ENCODE measurements around the gene HECW1. TPM values are rescaled to one million over a fixed set of nuclear protein-coding genes. Genes with fewer than 3 reads are reported as not detected.
"Not testable (repeated sequence)": the region's sequence is repeated elsewhere in the genome, so short reads cannot be mapped to it uniquely, and the experiment has no call there.

HECW1 gene
- 0.43 TPM for polyA plus RNA-seq (2013, experiment 1 of 4)
- 0.44 TPM for polyA plus RNA-seq (2013, experiment 2 of 4)
- polyA plus RNA-seq (2013, experiment 3 of 4): 0.16 TPM
- polyA plus RNA-seq (2013, experiment 4 of 4): 0.24 TPM

DNA sequence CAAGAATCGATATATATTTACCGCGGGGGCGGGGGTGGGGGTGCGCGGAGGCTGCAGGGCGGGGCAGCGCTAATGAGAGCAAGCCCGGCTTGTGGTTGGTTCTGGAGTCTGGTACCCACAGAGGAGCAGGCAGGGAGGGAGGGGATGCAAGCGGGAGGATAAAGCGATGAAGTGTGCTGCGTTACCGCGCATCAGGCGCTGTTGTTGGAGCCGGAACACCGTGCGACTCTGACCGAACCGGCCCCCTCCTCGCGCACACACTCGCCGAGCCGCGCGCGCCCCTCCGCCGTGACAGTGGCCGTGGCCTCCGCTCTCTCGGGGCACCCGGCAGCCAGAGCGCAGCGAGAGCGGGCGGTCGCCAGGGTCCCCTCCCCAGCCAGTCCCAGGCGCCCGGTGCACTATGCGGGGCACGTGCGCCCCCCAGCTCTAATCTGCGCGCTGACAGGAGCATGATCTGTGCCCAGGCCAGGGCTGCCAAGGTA, at the start of gene HECW1:
TSS of gene HECW1 (plus strand) at position 189 of the 482 bp plus-strand sequence. CDS start 131,259 bp downstream, outside the sequence.
- no peaks in the 10 kb centered on the region for H3K36me3 ChIP-seq (ENCODE audit: control insufficient read depth, insufficient read depth, low read length)
- 1% methylated on average over 46 of the region's 46 CpGs for WGBS, 2 experiments
- no peak within 1 kb of the TSS for H3K27ac ChIP-seq (ENCODE audit: insufficient read depth, low read depth, low read length, poor library complexity, severe bottlenecking)
- peak within 1 kb of the TSS; percentile 53 for H3K4me3 ChIP-seq (ENCODE audit: insufficient read depth, low read depth, low read length)
- no peaks in the 10 kb centered on the region for H3K9me3 ChIP-seq (ENCODE audit: control insufficient read depth, low read length)
- peaks cover 57% of the 10 kb centered on the region for H3K27me3 ChIP-seq (ENCODE audit: control insufficient read depth, insufficient read depth, low read length, poor library complexity, severe bottlenecking)
- peaks cover 3% of the 10 kb centered on the region for H3K4me1 ChIP-seq (ENCODE audit: control insufficient read depth, insufficient read depth, low read length)

DNA sequence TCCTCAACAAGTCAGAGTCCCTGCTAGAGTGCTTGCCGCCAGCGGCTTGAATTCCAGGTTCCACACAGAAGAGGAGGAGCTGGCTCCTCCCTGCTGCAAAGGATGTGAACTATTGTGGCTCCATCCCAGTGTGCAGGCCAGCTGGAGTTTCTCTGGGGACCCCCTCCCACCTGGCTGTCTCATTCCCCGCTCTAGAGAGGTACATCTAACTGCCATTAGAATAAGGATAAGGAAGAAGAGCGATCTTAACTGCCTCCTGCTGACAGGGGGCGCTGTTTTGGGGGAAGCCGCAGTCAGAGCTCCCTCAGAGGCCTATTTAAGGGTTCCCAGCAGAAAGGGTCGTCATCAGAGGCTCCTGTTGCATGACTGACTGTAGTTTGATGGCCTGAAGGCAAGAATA, 40.8 kb upstream of the HECW1 start:
- Histone ChIP-seq H3K36me3 (ENCODE audit: control insufficient read depth, insufficient read depth, low read length) (no peaks in the 10 kb centered on the region), H3K4me1 (ENCODE audit: control insufficient read depth, insufficient read depth, low read length) (no peaks in the 10 kb centered on the region), H3K4me3 (ENCODE audit: insufficient read depth, low read depth, low read length) (no peak overlapping the region), H3K27ac (ENCODE audit: insufficient read depth, low read depth, low read length, poor library complexity, severe bottlenecking) (no peak overlapping the region), H3K9me3 (ENCODE audit: control insufficient read depth, low read length) (no peaks in the 10 kb centered on the region), H3K27me3 (ENCODE audit: control insufficient read depth, insufficient read depth, low read length, poor library complexity, severe bottlenecking) (no peaks in the 10 kb centered on the region)
- 32 to 41% methylated on average over 7 of the region's 7 CpGs for WGBS, 2 experiments

DNA sequence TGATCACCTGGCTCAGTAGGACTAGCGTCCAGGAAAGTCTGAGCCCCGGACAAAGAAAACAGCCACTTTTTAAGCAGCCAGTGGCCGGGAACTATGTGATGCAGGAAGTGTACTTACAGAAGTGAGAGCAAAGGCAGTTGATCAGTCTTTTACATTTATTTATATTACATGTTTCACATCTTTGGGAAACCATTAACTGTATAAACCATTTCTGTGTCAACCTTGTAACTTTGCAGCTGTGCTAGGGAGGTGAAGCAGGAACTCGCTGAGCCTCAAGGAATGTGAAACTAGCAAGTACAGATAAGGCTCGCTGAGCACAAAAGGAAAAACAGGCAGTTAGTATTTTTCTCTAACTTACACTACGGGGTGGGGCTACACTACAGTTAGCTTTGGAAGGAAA, 39.9 kb upstream of the HECW1 start:
- Histone ChIP-seq H3K27ac (ENCODE audit: insufficient read depth, low read depth, low read length, poor library complexity, severe bottlenecking) (no peak overlapping the region), H3K4me1 (ENCODE audit: control insufficient read depth, insufficient read depth, low read length) (no peaks in the 10 kb centered on the region), H3K4me3 (ENCODE audit: insufficient read depth, low read depth, low read length) (no peak overlapping the region), H3K9me3 (ENCODE audit: control insufficient read depth, low read length) (no peaks in the 10 kb centered on the region), H3K27me3 (ENCODE audit: control insufficient read depth, insufficient read depth, low read length, poor library complexity, severe bottlenecking) (no peaks in the 10 kb centered on the region), H3K36me3 (ENCODE audit: control insufficient read depth, insufficient read depth, low read length) (no peaks in the 10 kb centered on the region)
- WGBS, 2 experiments: 92 to 95% methylated on average over 5 to 6 of the region's 6 CpGs

DNA sequence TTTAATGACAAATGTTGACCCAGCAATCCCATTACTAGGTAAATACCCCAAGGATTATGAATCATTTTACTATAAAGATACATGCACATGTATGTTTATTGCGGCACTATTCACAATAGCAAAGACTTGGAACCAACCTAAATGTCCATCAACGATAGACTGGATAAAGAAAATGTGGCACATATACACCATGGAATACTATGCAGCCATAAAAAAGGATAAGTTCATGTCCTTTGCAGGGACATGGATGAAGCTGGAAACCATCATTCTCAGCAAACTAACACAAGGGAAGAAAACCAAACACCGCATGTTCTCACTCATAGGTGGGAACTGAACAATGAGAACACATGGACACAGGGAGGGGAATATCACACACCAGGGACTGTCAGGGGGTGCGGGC, 38.6 kb upstream of the HECW1 start:
- H3K27me3 ChIP-seq (ENCODE audit: control insufficient read depth, insufficient read depth, low read length, poor library complexity, severe bottlenecking): not testable (repeated sequence)
- WGBS, 2 experiments: 87 to 98% methylated on average over 2 to 3 of the region's 4 CpGs

DNA sequence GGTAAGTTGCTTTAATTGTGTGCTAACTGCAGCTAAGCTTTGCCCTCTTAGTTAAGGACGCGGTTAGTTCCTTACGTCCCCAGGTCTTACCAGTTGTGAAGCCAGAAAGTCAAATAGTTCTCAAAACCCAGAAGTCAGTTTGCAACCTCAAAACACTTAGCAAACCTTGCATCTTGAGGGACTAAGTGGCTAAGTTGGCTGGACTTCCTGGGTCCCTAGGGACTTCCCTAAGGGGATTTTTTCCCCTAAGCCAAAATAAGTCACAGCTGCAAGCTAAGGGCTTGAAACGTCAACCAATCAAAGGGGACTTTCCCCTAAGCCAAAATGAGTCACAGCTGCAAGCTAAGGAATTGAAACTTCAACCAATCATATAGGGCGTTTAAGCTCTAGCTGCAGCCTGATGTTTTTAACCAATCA, 36.2 kb upstream of the HECW1 start:
- Histone ChIP-seq H3K4me3 (ENCODE audit: insufficient read depth, low read depth, low read length) (no peak overlapping the region), H3K27me3 (ENCODE audit: control insufficient read depth, insufficient read depth, low read length, poor library complexity, severe bottlenecking) (no peaks in the 10 kb centered on the region), H3K27ac (ENCODE audit: insufficient read depth, low read depth, low read length, poor library complexity, severe bottlenecking) (no peak overlapping the region), H3K4me1 (ENCODE audit: control insufficient read depth, insufficient read depth, low read length) (no peaks in the 10 kb centered on the region), H3K9me3 (ENCODE audit: control insufficient read depth, low read length) (no peaks in the 10 kb centered on the region), H3K36me3 (ENCODE audit: control insufficient read depth, insufficient read depth, low read length) (no peaks in the 10 kb centered on the region)
- 88 to 95% methylated on average over 5 of the region's 5 CpGs for WGBS, 2 experiments

More for the DNA sequence above, 38.6 kb upstream of the HECW1 start:
- not testable (repeated sequence) for H3K36me3 ChIP-seq (ENCODE audit: control insufficient read depth, insufficient read depth, low read length); H3K27ac ChIP-seq (ENCODE audit: insufficient read depth, low read depth, low read length, poor library complexity, severe bottlenecking); H3K9me3 ChIP-seq (ENCODE audit: control insufficient read depth, low read length); H3K4me3 ChIP-seq (ENCODE audit: insufficient read depth, low read depth, low read length); H3K4me1 ChIP-seq (ENCODE audit: control insufficient read depth, insufficient read depth, low read length)

DNA sequence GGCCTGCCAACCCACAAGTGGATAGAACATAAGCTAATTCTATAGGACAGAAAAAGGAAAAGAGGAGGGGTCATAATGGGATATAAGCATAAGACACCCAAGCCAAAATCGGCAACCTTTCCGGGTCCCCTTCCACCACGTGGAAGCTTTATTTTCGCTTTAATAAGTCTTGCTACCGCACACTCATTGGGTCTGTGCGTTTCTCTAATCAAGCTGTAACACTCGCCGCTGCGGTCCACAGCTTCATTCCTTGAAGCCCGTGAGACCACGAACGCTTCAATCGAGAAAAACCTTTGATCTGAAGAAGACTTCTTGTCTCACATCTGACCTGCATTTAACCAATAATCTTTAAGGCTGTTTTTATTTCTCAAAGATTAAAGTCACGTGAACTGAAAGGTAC, 35.8 kb upstream of the HECW1 start:
- Histone ChIP-seq H3K4me1 (ENCODE audit: control insufficient read depth, insufficient read depth, low read length) (no peaks in the 10 kb centered on the region), H3K27ac (ENCODE audit: insufficient read depth, low read depth, low read length, poor library complexity, severe bottlenecking) (no peak overlapping the region), H3K4me3 (ENCODE audit: insufficient read depth, low read depth, low read length) (no peak overlapping the region), H3K36me3 (ENCODE audit: control insufficient read depth, insufficient read depth, low read length) (no peaks in the 10 kb centered on the region), H3K27me3 (ENCODE audit: control insufficient read depth, insufficient read depth, low read length, poor library complexity, severe bottlenecking) (no peaks in the 10 kb centered on the region), H3K9me3 (ENCODE audit: control insufficient read depth, low read length) (no peaks in the 10 kb centered on the region)
- 88 to 90% methylated on average over 14 of the region's 14 CpGs for WGBS, 2 experiments

DNA sequence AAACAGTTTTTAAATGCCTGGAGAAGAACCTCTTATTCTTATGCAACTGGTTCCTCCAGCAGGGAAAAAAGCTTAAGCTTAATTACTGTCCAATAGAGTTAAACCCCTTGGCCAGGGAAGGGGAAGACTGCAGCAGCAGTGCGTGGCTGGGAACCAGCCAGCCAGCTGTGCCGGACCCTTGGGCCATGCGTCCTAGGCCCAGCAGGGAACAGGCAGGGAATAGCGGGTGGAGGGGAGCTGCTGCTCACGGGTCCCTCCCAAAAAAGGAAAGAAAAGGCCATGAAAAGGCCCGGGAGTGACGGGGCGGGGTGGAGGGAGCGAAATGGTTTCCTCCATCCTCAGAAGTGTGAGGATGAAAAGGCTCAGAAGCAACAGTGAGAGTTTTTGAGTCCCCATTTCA, 35.2 kb upstream of the HECW1 start:
- H3K9me3 ChIP-seq (ENCODE audit: control insufficient read depth, low read length): no peaks in the 10 kb centered on the region
- no peaks in the 10 kb centered on the region for H3K27me3 ChIP-seq (ENCODE audit: control insufficient read depth, insufficient read depth, low read length, poor library complexity, severe bottlenecking)
- H3K36me3 ChIP-seq (ENCODE audit: control insufficient read depth, insufficient read depth, low read length): no peaks in the 10 kb centered on the region
- H3K4me3 ChIP-seq (ENCODE audit: insufficient read depth, low read depth, low read length): no peak overlapping the region
- no peak overlapping the region for H3K27ac ChIP-seq (ENCODE audit: insufficient read depth, low read depth, low read length, poor library complexity, severe bottlenecking)
- H3K4me1 ChIP-seq (ENCODE audit: control insufficient read depth, insufficient read depth, low read length): no peaks in the 10 kb centered on the region
- WGBS, 2 experiments: 43 to 54% methylated on average over 9 of the region's 9 CpGs

DNA sequence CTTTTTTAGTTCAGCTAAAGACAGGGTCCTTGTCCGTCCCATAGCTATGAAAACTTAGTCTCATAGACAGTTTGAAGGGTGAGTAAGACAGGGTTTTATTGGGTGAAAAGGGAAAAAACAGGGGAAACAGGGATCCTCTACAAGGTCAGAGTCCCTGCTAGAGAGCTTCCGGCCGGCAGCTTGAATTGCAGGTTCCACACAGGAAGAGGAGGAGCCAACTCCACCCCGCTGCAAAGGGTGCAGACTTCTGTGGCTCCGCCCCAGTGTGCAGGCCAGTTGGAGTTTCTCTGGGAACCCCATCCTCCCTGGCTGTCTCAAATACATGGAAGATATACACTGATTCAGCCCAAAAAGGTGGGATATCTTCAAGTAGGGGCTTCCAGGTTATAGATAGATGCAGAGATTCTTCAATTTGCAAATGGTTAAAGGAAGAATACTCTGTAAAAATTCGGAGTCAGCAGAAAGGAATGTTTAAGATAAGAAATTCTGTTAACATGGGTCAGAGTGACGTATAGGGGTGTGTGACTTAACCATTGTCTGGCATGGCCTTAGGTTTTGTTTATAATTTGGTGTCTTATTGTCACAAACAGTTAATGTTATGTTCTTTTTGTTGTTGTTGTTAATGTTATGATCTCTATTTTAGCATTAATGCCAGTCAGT, 34.6 kb upstream of the HECW1 start:
- WGBS, 2 experiments: 81 to 89% methylated on average over 7 of the region's 7 CpGs
- H3K36me3 ChIP-seq (ENCODE audit: control insufficient read depth, insufficient read depth, low read length): no peaks in the 10 kb centered on the region
- no peaks in the 10 kb centered on the region for H3K9me3 ChIP-seq (ENCODE audit: control insufficient read depth, low read length)
- no peaks in the 10 kb centered on the region for H3K27me3 ChIP-seq (ENCODE audit: control insufficient read depth, insufficient read depth, low read length, poor library complexity, severe bottlenecking)
- H3K4me3 ChIP-seq (ENCODE audit: insufficient read depth, low read depth, low read length): no peak overlapping the region
- no peak overlapping the region for H3K27ac ChIP-seq (ENCODE audit: insufficient read depth, low read depth, low read length, poor library complexity, severe bottlenecking)
- H3K4me1 ChIP-seq (ENCODE audit: control insufficient read depth, insufficient read depth, low read length): no peaks in the 10 kb centered on the region

DNA sequence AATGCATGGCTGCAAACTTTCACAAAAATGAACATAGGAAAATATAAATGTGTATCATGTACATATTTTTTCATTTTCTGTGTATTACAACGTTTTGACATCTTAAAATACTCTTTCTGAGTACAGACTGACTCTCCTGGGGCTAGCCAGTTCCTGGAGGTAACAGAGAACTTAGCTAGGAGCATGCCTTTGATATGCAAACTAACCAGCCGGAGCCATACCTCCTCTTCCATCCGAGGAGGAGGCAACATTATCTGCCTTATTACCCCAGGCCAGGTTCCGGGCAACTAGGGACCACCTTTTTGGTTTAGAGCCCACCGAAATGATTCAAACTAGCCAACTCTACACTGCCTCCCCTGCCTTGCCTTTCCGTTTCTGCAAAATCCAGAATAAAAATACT, 33.7 kb upstream of the HECW1 start:
- H3K27me3 ChIP-seq (ENCODE audit: control insufficient read depth, insufficient read depth, low read length, poor library complexity, severe bottlenecking): no peaks in the 10 kb centered on the region
- H3K9me3 ChIP-seq (ENCODE audit: control insufficient read depth, low read length): no peaks in the 10 kb centered on the region
- WGBS, 2 experiments: 54 to 62% methylated on average over 6 of the region's 6 CpGs
- H3K27ac ChIP-seq (ENCODE audit: insufficient read depth, low read depth, low read length, poor library complexity, severe bottlenecking): no peak overlapping the region
- H3K36me3 ChIP-seq (ENCODE audit: control insufficient read depth, insufficient read depth, low read length): no peaks in the 10 kb centered on the region
- no peaks in the 10 kb centered on the region for H3K4me1 ChIP-seq (ENCODE audit: control insufficient read depth, insufficient read depth, low read length)
- H3K4me3 ChIP-seq (ENCODE audit: insufficient read depth, low read depth, low read length): no peak overlapping the region

DNA sequence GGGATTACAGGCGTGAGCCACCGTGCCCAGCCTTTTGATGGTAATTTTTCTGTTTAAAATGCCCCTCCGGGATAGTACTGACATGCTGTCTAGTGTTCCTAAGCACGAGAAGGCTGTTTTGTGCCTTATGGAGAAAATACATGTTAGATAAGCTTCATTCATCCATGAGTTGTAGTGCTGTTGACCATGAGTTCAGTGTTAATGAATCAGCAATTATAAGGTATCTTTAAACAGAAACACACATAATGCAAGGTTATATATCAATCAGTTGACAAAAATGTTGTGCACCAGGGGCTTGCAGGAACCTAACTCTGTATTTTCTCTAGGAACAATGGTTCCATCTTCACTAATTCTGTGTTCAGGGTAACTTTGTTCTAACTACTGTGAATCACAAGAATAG, 30.8 kb upstream of the HECW1 start:
- Histone ChIP-seq H3K27ac (ENCODE audit: insufficient read depth, low read depth, low read length, poor library complexity, severe bottlenecking) (no peak overlapping the region), H3K36me3 (ENCODE audit: control insufficient read depth, insufficient read depth, low read length) (no peaks in the 10 kb centered on the region), H3K9me3 (ENCODE audit: control insufficient read depth, low read length) (no peaks in the 10 kb centered on the region), H3K27me3 (ENCODE audit: control insufficient read depth, insufficient read depth, low read length, poor library complexity, severe bottlenecking) (no peaks in the 10 kb centered on the region), H3K4me3 (ENCODE audit: insufficient read depth, low read depth, low read length) (no peak overlapping the region), H3K4me1 (ENCODE audit: control insufficient read depth, insufficient read depth, low read length) (peaks cover 4% of the 10 kb centered on the region)
- 87 to 93% methylated on average over 4 of the region's 4 CpGs for WGBS, 2 experiments

Measured in ectodermal cell (in vitro differentiated cells).